Skeletal muscle tissue (tissue), 4 donors: Measurements from ENCODE around the gene GAA. TPM values are rescaled to one million over a fixed set of nuclear protein-coding genes. Genes with fewer than 3 reads are reported as not detected.
"Not testable (repeated sequence)": the region's sequence is repeated elsewhere in the genome, so short reads cannot be mapped to it uniquely, and the experiment has no call there.

Experiments
- H3K27ac ChIP-seq: one replicate; pipeline ENCODE4 v1.7.0; 2013; ENCODE audit warnings: mild to moderate bottlenecking, low read depth, low read length, inconsistent platforms
- H3K27me3 ChIP-seq, 3 donors: one replicate each; pipeline ENCODE4 v1.7.0; 2013; ENCODE audit warnings: low read length in 3 of 3; ENCODE audit not compliant: control insufficient read depth in 3 of 3, insufficient read depth in 3 of 3
- H3K36me3 ChIP-seq, 3 donors: one replicate each; pipeline ENCODE4 v1.7.0; 2013; ENCODE audit warnings: low read length in 3 of 3; ENCODE audit not compliant: control insufficient read depth in 3 of 3, insufficient read depth in 3 of 3
- H3K4me1 ChIP-seq, 3 donors: one replicate each; pipeline ENCODE4 v1.7.0; 2013; ENCODE audit warnings: low read length in 3 of 3, mild to moderate bottlenecking in 3 of 3; ENCODE audit not compliant: control insufficient read depth in 3 of 3, insufficient read depth in 3 of 3
- H3K4me3 ChIP-seq, 3 donors: one replicate each; pipeline ENCODE4 v1.7.0; 2013; ENCODE audit warnings: low read length in 3 of 3
- H3K9ac ChIP-seq, 3 donors: one replicate each; pipeline ENCODE4 v1.7.0; 2013; ENCODE audit warnings: low read length in 3 of 3, mild to moderate bottlenecking in 3 of 3, moderate library complexity in 2 of 3, low read depth in 1 of 3
- H3K9me3 ChIP-seq, 3 donors: one replicate each; pipeline ENCODE4 v1.7.0; 2013; ENCODE audit warnings: low read length in 3 of 3; ENCODE audit not compliant: control insufficient read depth in 3 of 3
- total RNA-seq: library from RNA; depleted of rRNA; stranded (reverse); fragments of >200 nt; gene quantifications from one replicate; pipeline ENCODE4 v1.2.3, GENCODE V29; 2014
- donor health status: Osteomylitis.

GAA gene
- total RNA-seq, 1 donor from 2014 or later = 14.1 TPM

GRCh38 chr17:80152081-80152702 lies 50.8 kb downstream of the GAA start:
- Histone ChIP-seq H3K27ac (no peak overlapping the region), H3K27me3 (peaks cover 0 to 2% (median 0%) of the 10 kb centered on the region in 3 donors), H3K4me1 (peaks cover 4 to 6% (median 5%) of the 10 kb centered on the region in 3 donors), H3K9ac (no peak overlapping the region), H3K4me3 (no peak overlapping the region), H3K36me3 (no peaks in the 10 kb centered on the region), H3K9me3 (no peaks in the 10 kb centered on the region)

GRCh38 chr17:80153004-80153403 lies 51.6 kb downstream of the GAA start:
- Histone ChIP-seq H3K27ac (no peak overlapping the region), H3K36me3 (no peaks in the 10 kb centered on the region), H3K9me3 (no peaks in the 10 kb centered on the region), H3K4me1 (peaks cover 3% of the 10 kb centered on the region in 3 donors), H3K9ac (no peak overlapping the region), H3K27me3 (peaks cover 0 to 2% (median 0%) of the 10 kb centered on the region in 3 donors), H3K4me3 (no peak overlapping the region)

- H3K27ac ChIP-seq = no peak overlapping the region
- H3K4me3 ChIP-seq = no peak overlapping the region
- peaks cover 0 to 2% (median 0%) of the 10 kb centered on the region in 3 donors for H3K27me3 ChIP-seq
- no peak overlapping the region for H3K9ac ChIP-seq
- no peaks in the 10 kb centered on the region for H3K4me1 ChIP-seq
- no peaks in the 10 kb centered on the region for H3K36me3 ChIP-seq
- H3K9me3 ChIP-seq = no peaks in the 10 kb centered on the region
Observed at GRCh38 chr17:80154166-80154565, 52.8 kb downstream of the GAA start.

DNA sequence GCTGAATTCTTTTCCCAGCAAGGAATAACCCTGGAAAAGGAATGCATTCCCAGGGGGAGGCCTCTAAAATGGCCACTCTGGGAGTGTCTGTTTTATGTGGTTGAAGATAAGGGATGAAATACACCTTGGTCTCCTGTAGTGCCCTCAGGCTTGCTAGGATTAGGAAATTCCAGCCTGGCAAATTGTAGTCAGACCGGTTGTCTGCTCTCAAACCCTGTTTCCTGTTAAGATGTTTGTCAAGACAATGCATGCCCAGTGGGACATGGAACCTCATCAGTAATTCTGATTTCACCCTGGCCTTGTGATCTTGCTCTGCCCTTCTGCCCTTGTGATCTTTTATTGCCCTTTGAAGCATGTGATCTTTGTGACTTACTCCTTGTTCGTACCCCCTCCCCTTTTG lies 54.2 kb downstream of the GAA start:
- not testable (repeated sequence) for H3K27ac ChIP-seq, H3K9ac ChIP-seq

DNA sequence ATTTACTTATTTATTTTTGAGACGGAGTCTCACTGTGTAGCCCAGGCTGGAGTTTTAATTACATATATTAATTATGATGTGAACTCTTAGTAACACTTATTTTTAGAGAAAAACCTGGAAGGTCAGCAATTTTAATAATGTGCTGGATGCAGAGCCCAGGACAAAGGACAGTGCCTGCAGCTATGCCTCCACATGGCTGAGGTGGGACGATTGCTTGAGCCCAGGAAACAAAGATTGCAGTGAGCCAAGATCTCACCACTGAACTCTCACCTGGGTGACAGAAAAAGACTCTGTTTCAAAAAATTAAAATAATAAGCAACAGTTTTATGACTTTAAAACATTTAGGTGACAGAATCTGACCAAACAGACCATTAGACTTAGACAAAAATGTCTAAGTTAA lies 57.5 kb downstream of the GAA start:
- H3K9me3 ChIP-seq = no peaks in the 10 kb centered on the region
- no peak overlapping the region for H3K27ac ChIP-seq
- no peak overlapping the region for H3K9ac ChIP-seq
- no peaks in the 10 kb centered on the region for H3K4me1 ChIP-seq
- H3K36me3 ChIP-seq = no peaks in the 10 kb centered on the region
- H3K4me3 ChIP-seq = no peak overlapping the region
- peaks cover 6 to 7% (median 7%) of the 10 kb centered on the region in 3 donors for H3K27me3 ChIP-seq

More for the DNA sequence above, 54.2 kb downstream of the GAA start:
- not testable (repeated sequence) for H3K36me3 ChIP-seq, H3K9me3 ChIP-seq, H3K27me3 ChIP-seq, H3K4me3 ChIP-seq, H3K4me1 ChIP-seq

- Histone ChIP-seq H3K27ac (no peak overlapping the region), H3K4me3 (no peak overlapping the region), H3K27me3 (peaks cover 6 to 10% (median 7%) of the 10 kb centered on the region in 3 donors), H3K36me3 (no peaks in the 10 kb centered on the region), H3K4me1 (no peaks in the 10 kb centered on the region), H3K9ac (no peak overlapping the region), H3K9me3 (no peaks in the 10 kb centered on the region)
Observed at GRCh38 chr17:80160536-80160935, 59.2 kb downstream of the GAA start.

DNA sequence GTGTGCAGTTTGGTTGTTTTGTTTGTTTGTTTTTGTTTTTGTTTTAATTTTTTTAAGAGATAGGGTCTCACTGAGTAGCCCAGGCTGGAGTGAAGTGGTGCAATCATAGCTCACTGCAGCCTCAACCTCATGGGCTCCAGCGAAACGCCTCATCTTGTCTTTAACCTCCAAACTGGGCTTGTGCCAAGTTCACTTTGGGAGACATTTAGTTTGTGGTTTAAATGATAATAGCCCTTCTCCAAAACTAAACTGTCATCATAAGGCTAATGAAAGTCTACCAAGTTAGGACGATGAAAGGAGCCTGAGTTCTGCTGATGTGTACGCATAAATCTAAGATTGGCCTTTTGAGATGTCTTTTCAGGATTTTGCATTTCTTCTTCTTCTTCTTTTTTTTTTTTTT lies 62.0 kb downstream of the GAA start:
- Histone ChIP-seq H3K27ac (no peak overlapping the region), H3K4me1 (no peaks in the 10 kb centered on the region), H3K27me3 (peaks cover 4 to 10% (median 10%) of the 10 kb centered on the region in 3 donors), H3K9me3 (no peaks in the 10 kb centered on the region), H3K9ac (no peak overlapping the region), H3K36me3 (no peaks in the 10 kb centered on the region), H3K4me3 (no peak overlapping the region)

- no peaks in the 10 kb centered on the region for H3K9me3 ChIP-seq
- no peak overlapping the region for H3K4me3 ChIP-seq
- H3K9ac ChIP-seq = no peak overlapping the region
- H3K4me1 ChIP-seq = no peaks in the 10 kb centered on the region
- H3K27ac ChIP-seq = no peak overlapping the region
- H3K36me3 ChIP-seq = no peaks in the 10 kb centered on the region
- H3K27me3 ChIP-seq = peaks cover 4 to 16% (median 13%) of the 10 kb centered on the region in 3 donors
Observed at GRCh38 chr17:80164185-80164584, 62.8 kb downstream of the GAA start.

GRCh38 chr17:80166446-80166845 lies 65.1 kb downstream of the GAA start:
- Histone ChIP-seq H3K27me3 (peaks cover 0 to 19% (median 11%) of the 10 kb centered on the region in 3 donors), H3K4me3 (no peak overlapping the region), H3K36me3 (no peaks in the 10 kb centered on the region), H3K4me1 (no peaks in the 10 kb centered on the region), H3K9me3 (no peaks in the 10 kb centered on the region), H3K27ac (no peak overlapping the region), H3K9ac (no peak overlapping the region)

DNA sequence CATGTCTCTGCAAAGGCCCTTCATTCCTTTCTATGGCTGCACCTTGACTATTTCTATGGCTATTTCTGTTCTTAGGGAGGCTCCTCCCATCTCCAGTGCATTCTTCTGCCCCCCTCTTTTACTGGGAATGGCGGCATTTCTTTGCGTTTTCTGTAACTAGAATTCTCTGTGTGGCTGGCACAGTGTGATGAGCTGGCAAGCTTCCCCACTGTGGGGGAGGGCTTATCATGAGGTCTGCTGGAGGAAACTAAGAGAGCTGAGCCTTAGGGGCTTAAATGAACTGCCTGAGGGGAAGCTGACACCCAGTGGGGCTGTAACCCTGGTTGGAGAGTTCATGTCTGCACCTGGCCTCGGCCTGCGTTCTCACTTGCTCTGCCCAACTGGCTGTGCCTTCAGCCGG lies 67.0 kb downstream of the GAA start:
- peaks cover 0 to 19% (median 11%) of the 10 kb centered on the region in 3 donors for H3K27me3 ChIP-seq
- H3K9ac ChIP-seq = no peak overlapping the region
- H3K4me3 ChIP-seq = no peak overlapping the region
- no peaks in the 10 kb centered on the region for H3K36me3 ChIP-seq
- no peaks in the 10 kb centered on the region for H3K4me1 ChIP-seq
- H3K9me3 ChIP-seq = no peaks in the 10 kb centered on the region
- H3K27ac ChIP-seq = no peak overlapping the region
